HG03103 (cell line): ENCODE measurements around the gene RPLP2.

ENCODE experiments used
- ATAC-seq: cut with Tn5 transposase; IDR thresholded peaks from one replicate; pipeline ENCODE4 v1.9.1; 2021; ENCODE audit warnings: low read depth; ENCODE audit not compliant: unreplicated experiment

RPLP2 gene

DNA sequence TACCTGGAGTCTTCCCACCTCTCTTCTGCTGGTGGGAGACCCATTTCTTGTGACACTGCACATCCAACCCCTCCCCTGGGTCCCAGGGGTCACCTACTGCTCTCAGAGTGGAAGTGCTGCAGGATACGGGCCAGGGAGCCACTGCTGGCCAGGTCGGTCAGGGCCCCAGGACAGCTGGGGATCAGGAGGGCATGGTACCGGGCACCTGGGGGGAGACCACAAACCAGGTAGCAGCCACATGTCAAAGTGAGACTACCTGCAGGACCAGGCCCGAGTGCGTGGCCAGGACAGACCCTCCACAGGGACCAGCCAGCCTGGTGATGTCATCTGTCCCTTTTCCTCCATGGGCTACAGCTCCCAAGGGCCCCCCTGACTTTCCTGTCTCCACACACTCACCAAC is 36.3 kb upstream of the RPLP2 start:
- no peak for ATAC-seq

DNA sequence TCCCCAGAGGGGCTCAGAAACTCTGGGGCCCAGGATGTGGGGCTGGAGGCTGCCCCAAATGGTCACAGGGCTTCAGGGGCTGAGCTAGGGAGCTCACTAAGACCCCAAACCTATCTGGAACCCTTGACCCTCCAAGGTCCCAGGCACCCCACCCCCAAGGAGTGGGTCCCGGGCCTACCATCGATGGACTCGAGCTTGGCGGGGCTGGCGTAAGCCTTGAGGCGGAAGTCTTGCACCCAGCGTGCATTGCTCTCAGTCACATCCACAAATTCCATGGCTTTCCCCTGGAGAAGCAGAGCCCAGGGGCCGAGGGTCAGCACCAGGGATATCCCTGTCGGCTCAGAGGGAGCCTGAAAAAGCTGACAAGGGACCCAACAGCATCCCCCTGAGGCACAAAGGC is 35.9 kb upstream of the RPLP2 start:
- no peak for ATAC-seq

- ATAC-seq, result no peak
These were observed 34.7 kb upstream of the RPLP2 start for GRCh38 chr11:774873-775592.

DNA sequence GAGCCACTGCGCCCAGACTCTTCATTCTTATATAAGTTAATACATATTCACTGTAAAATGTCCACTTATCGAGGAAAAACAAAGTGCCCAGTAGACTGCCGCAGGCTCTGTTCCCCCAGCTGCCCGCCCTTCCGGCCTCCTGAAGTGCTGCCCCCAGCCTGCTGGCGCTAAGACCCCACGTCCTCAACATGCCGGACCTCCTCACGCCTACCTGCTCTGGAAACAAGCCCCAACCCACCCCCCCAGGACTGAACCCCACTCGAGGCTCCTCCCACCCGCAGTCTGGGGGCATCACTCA is 33.6 kb upstream of the RPLP2 start:
- ATAC-seq, result no peak

DNA sequence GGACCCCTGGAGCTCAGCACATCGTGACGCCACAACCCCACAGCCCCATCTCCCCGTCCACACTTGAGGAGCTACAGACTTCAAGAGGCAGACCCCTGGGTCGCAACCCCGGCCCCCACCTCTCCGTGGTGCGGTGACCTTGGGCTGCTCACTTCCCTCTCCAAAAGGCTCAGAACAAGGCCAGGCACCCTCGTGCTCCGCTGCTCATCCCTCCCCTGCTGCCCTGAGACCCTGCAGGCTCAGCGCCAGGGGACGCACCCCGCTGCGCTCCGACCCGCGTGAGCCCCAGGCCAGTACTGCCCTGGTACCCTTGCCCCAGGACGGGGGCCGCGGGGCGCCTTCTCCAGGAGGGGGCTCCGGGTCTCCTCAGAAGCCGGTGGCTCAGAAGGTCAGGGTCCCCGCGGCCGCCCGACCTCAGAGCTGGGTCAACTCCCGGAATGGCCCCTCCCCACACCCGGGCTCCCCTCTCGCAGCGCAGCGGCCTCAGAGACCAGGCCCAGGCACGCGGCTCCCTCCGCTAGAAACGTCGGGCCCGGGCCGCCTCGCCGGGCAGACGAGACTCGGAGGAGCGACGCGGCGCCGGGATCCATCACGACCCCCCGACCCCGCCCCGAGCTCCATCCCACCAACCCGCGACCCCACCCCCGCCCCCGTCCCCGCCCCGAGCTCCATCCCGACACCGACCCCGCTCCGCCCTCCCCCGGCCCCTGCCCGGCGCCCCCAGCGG is 33.0 kb upstream of the RPLP2 start:
- peak; percentile 26 for ATAC-seq

DNA sequence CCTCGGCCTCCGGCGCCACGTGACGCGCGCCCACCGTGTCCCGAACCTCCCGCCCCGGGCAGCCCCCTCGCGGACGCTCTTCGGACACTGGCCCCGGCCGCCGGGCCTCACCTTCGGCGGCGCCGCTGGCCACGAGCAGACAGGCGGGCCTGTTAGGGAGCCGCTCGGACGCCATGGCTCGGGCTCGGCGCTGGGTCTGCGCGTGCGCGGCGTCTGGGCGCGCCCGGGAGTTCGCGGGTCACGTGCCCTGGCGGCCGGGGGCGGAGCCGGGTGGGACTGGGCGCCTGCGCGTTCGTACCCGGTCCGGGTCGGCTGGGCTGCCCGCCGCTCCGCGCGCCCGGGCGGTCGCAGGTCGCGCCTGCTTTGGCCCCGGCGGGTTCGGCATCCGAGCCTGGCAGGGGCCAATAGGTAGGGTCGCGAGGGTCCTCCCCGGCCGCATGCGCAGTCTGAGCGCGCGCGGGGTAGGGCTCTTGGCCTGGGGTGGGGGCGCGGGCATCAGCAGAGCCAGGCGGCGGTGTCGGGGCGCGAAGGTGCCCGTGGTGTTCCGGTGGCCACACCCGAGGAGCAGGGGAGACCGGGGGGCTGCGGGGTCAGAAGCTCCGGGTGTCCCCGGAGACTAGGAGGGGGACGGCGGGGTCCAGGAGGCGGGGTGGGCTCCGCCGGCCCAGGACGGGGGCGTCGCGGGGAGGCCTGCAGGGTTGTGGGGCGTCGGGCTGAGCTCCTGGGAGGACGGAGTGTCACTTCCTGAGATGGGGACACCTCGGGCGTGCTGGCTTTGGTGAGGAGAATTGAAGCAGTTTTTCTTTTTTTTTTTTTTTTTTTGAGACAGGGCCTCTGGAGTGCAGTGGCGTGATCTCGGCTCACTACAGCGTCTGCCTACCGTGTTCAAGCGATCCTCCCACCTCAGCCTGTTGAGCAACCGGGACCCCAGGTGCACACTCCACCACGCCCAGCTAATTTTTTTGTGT is 32.2 kb upstream of the RPLP2 start, which contains the start of gene GATD1:
GATD1 (minus strand) TSS at position 200 of the 968 bp plus-strand sequence; CDS start at position 175, 25 bp downstream.
- peak; percentile 65 for ATAC-seq

DNA sequence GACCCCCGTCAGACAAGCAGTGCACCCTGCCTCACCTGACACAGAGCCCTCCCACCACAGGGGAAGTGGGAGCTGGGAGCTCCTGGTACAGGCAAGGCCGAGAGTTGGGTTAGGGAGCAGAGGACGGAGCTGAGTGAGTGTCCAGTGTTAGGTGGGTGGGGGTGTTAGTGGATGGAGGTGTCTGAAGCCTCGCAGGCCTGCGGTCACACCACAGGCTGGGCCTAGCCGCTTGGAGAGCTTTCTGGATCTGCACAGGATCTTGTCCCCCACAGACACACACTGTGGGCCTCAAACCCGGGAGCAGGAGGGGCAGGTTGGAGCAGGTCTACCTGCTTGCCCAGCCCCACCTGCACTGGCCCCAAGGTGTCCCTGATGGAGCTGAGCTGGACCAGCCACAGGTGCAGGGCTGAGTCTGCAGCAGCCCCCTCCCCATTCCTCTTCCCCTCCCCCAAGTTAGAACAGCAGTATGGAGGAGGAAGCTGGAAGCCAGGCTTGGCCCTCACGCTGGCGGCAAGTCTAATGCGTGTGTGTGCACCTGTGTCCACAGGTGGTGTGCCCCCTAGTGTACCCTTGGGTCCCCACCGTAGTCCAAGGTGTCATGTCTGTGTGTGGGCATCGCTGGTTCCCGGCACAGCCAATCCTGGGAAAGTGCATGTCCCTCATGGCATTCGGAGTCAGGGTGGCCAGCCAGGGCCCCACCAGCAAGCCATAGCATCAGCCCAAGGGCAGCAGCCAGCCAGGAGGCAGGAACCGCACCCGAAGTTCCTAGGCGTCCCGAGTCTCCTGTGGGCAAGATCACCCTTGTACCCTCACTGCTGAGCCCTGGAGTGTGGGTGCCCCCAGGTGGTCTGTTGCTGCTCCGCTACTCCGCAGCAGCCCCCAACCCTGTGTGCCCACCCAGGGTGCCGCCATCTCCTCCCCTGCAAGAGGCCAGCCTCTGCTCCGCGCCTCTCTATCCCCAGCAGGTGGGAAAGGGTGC is 30.5 kb upstream of the RPLP2 start:
- no peak for ATAC-seq

- no peak for ATAC-seq
These were observed 29.7 kb upstream of the RPLP2 start for GRCh38 chr11:779955-780532.

GRCh38 chr11:782264-783174 is 27.2 kb upstream of the RPLP2 start:
- ATAC-seq, result no peak

GRCh38 chr11:783581-784015 is 26.2 kb upstream of the RPLP2 start:
- no peak for ATAC-seq

DNA sequence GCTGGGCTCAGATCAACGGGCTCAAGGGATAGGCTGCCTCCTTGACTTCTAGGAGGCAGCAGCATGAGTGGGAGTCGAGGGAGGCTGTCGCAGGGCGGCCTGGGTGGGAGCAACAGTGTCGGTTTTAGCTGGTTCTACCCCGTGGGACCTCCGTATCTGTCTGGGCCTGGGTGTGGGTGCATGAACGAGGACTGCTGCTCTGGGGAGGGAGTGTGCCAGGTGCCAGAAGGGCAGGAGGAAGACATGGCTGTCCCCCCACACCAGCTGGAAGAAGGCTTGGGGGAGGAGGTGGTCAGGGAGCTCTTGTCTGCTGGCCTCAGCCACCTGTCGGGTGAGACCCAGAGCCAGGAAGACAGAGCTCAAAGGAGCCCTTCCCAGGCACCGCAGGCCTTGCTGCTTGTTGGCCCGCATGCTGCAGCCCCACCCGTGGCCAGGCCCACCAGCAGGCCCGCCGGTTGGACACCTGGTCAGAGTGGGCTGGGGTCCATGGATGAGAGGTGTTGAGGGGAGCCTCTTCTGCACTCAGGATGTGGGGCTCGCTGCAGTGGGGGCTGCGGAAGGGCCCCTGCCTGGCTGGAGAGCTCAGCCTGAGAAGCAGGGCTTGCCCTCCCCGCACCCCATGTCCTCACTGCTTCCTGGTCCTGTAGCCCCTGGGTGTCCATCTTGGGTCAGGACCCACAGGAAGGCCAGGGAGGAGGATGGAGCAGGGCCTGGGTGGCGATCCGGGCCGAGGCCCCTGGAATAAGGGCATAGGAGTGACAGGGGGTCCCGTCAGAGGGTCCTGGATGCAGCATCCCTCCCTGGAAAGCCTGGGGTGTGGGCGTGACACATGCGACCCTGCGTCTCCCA is 23.3 kb upstream of the RPLP2 start:
- no peak for ATAC-seq

- no peak for ATAC-seq
These were observed 22.6 kb upstream of the RPLP2 start for GRCh38 chr11:787084-787675.

GRCh38 chr11:788009-788640 is 21.6 kb upstream of the RPLP2 start:
- no peak for ATAC-seq

- no peak for ATAC-seq
These were observed 20.5 kb upstream of the RPLP2 start for GRCh38 chr11:788953-789940.

DNA sequence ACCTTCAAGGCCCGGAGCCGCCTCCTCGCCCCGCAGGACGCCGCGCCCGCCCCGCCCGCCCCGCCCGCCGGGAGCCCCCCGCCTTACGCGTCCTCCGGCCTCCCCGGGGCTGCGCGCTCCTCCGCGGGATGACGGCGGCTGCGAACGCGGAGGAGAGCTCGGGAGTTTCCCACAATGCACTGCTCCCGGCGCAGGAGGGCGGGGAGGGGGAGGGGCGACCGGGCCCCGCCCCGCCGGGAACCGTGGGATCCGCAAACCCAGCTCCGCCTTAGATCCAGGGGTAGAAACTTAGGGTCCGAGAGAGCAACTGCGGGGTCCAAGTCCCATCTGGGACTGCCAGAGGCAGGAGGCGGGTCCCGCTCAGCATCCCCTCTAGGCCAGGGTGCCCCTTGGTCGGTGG is 19.8 kb upstream of the RPLP2 start, which contains the start of gene CEND1:
CEND1 (minus strand) TSS at position 148 of the 400 bp plus-strand sequence. CDS start 1,514 bp downstream, outside the sequence.
- no peak for ATAC-seq
